Stimulated activated CD4-positive, alpha-beta T cell treated with anti-CD3 and anti-CD28 coated beads, Interleukin-4, amount 100 ng/mL, for 4 hours (primary cell): ENCODE measurements around the gene OVOL2.

Experiments used
- DNase-seq, 2 experiments: peaks; one replicate each; pipeline ENCODE4 v3.0.0-alpha.2; 2020

Gene OVOL2

DNA sequence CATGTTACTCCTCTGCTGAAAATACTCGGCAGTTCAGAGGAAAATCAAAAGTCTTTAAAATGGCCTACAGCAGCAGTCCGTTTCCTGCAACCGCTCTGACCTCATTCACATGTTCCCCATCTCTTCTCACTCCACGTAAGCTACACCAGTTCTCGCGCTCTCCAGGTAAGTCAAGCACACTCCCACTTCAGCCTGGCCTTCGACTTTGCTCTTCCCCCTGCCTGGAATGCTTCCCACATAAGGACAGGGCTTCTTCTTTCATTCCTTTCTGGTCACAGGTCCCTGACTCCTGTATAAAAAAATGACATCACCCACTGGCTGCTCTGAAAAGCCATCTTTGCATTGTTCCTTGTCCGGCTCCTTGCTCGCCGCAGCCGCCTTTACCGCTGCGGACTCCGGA is 46.2 kb downstream of the OVOL2 start:
- no peak for DNase-seq

- no peak for DNase-seq
Measured at GRCh38 chr20:18009116-18009515, 48.6 kb downstream of the OVOL2 start.

DNA sequence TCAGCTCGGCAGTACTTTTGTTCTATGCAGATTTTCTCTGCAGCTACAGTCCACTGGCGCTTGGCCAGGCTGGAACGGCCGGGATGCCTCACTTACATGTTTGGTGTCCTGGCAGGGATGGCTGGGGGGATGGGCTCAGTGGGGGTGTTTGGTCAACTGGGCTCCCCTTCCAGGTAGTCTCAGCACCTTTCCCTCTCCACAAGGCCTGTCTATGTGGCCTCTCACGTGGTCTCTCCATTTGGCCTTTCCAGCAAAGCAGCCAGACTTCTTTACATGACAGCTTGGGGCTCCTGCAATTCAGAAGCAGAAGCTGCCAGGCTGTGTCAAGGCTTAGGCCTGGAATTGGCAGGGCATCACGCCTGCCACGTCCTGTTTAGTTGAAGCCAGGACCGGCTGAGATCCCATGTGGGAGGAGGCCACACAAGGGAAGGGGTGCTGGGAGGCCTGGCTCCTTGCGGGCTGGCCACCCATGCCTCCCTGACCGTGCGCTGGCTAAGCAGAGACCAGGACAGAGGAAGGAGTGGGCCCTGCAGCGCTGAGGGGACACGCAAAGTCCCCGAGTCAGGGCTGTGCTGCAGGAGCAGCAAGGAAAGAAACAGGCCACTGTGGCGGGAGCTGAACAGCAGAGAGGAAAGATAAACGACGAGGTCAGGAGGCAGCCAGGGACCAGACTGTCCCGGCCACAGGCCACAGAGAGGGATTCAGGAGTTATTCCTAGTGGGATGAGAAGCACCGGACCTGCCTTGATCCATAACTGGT is 50.0 kb downstream of the OVOL2 start:
- DNase-seq = no peak

GRCh38 chr20:18006684-18007083 is 51.0 kb downstream of the OVOL2 start:
- no peak for DNase-seq

DNA sequence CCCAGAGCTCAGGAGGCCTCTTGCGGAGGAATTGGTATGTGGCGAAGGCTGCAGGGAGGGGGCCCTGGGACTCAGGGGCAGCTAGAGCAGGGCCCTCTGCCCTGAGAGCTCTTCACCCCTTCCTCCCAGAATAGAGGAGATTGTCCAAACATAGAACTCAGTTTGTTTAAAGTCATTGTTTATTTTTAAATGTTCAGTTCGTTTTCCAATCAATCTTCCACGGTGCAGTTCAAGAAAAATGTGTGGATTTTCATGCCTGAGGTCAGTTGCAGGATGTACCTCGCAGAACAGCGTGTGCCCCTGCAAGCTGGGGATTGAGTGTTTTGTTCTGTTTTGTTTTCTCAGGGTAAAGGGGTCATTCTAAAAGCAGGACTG is 51.7 kb downstream of the OVOL2 start:
- no peak for DNase-seq

- no peak for DNase-seq
Measured at GRCh38 chr20:18005170-18005989, 52.3 kb downstream of the OVOL2 start.

GRCh38 chr20:18004384-18005031 is 53.2 kb downstream of the OVOL2 start:
- DNase-seq = no peak

- DNase-seq = no peak
Measured at GRCh38 chr20:18003897-18004296, 53.8 kb downstream of the OVOL2 start.

GRCh38 chr20:18001131-18001921 is 56.4 kb downstream of the OVOL2 start:
- no peak for DNase-seq

DNA sequence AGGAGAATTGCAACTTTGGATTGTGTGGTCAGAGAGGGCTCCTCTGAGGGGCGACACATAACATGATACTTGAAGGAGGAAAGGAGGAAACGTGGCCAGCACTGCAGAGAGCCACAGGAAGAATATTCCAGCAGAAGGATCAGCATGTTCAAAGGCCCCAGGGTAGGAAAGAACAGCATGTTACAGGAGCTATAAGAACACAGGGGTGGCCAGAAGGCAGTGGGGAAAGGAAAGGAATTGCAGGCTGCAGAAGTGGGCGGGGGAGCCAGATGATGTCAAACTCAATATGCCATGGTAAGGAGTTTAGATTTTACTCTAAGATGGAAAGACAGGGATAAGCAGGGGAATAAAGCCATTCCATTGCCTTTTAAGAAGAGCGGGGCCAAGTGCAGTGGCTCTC is 58.1 kb downstream of the OVOL2 start:
- DNase-seq = no peak

DNA sequence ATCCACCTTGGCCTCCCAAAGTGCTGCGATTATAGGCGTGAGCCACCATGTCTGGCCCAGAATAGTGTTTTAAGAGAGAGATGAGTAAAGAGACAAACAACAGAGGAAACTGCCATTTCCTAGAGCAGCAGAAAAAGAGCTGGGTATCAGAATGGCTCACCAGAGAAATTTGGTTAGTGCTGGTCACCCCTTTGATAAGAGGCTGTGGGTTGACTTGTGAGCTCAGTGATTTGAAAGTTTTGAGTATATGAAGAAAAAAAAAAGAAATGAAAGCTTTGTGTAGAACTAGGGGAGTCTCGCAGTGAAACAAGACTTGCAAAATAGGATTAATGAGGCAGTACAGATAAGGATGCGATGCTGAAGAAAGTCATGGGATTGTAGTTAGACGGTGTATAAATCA is 59.3 kb downstream of the OVOL2 start:
- no peak for DNase-seq

DNA sequence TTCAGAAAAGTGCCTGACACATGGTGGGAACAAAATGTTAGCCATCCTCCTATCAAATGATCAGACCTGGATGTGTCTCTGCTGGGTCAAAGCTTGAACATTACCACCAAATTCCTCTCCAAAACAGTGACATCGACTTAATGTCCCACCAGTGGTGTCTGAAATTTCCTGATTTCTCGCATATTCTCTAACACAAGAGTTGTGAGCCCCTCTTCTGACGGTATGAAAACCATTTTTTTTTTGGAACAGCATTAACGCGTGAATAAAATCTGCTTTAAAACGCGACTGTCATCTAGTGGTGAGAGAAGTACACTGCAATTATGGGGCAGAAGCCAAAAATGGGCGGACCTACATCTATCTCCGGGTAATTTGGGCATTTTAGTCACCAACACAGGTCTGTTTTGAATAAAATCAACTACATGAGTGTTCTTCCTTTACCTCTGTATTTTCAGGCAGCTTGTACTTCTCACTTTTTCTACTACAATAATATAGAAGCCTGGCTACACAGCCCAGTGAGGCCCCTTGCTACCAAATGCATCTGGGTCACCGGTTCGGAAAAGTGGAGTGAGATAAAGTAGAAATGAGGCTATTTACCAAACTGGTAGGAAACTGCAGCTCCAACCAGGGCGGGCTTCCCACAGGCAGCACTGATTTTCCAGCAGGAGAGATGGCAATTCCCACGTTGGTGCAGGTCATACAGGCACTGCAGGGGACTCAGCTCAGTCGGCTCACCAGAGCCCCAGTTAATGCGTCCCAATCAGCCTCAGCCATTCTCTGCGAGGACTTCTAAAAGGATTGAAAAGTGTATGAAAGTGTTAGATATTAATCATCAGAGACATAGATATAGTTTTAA is 61.5 kb downstream of the OVOL2 start:
- peak in 1 of 2 experiments; percentile 28 for DNase-seq

DNA sequence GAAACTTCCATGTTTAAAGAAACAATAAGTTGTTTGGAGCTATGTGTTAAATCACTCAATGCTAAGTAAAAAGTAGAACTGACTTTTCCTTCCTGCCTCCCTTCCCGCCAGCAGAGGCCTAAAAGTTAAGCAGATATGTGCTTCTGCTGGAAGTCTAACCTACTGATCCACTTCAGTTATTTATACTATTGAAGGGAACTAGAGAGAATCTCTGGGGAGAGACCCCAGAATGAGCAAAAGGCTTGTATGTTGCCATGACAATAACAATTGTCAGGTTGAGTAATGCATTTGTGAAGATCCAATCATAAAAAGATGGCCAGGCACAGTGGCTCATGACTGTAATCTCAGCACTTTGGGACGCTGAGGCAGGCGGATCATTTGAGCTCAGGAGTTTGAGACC is 64.2 kb downstream of the OVOL2 start:
- no peak for DNase-seq

DNA sequence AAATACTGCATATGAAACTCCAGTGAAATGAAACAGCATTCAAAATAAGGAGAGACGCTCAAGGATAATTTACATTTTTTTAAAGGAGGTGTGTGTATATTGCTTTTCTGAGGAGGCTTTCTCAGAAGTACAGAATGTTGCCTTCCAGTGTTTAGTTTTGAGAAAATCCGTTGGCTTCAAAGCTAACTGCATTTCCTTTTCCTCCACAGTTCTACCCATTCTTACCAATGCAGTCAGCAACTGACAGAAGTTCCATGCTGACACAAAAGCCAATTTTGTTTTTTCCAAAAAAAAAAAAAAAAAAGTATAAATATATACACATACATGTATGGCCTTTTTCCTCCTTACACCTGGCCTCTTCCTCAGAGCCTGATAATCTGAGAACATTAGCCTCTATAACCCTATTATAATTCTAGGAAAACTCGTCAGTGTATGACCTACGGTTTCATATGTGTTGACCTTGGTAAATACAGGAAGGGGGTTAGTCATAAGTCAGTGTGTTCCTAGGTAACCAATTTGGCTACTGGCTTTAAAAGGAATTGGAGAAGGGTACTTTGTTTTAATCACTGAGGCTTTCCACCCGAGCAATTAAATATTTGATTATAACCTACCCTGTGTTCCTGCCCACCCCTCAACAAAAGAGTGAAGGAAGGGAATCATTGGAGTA is 64.7 kb downstream of the OVOL2 start:
- no peak for DNase-seq

GRCh38 chr20:17992224-17992637 is 65.5 kb downstream of the OVOL2 start:
- no peak for DNase-seq

DNA sequence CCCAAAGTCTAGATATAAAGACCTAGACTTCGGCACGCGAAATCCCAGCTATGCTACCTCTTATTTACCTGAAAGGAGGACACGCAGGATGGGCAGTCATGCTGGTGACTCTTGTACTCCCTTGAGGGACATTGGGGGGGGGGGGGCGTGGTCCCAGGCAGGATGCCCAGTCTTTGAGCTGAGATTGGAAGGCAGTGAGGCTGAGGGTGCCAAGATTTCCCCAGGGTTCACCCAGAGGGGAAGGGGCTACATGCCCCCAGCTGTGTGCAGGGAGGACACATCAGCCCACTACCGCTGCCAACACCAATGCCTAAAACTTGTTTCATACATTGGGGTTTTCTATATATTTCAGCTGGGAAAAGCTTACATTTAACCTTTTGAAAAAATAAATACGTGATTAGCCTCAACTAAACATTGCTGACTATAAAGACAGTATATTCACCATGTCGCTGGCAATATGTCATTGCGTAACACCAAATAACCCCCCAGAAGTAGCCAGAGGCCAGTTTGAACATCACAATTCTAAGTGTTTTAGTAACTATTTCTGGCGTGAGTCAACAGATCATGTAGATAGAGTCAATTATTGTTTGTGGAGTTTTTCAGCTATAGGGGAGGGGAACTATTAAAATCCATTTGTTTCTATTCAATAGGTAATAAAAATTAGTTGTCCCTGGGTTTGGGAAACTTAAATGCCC is 67.3 kb downstream of the OVOL2 start:
- no peak for DNase-seq

DNA sequence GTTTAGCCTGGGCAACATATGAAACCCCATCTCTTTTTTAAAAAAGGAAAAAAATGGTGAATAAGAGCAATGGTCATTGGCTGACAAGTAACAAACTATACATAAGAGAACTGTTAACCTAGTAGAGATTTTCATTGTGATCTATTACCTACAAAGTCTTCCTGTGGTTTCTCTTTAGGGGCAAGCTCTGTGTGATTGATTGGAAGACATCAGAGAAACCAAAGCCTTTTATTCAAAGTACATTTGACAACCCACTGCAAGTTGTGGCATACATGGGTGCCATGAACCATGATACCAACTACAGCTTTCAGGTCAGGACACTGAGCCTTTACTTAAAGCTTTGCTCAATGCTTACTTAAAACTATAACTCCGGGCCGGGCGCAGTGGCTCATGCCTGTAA is 69.7 kb downstream of the OVOL2 start:
- no peak for DNase-seq

GRCh38 chr20:17985388-17986018 is 72.2 kb downstream of the OVOL2 start:
- no peak for DNase-seq

GRCh38 chr20:17976305-17976704 is 81.4 kb downstream of the OVOL2 start:
- no peak for DNase-seq
